OCI-LY1 (cell line): ENCODE results near the gene E2F8.

ENCODE experiments used
- CTCF ChIP-seq: fragments of 200-600 bp; sonication (generic), shearing (Covaris generic); IDR thresholded peaks from 2 replicates; pipeline ENCODE4 v1.5.1; 2017; ENCODE audit warnings: mild to moderate bottlenecking, antibody characterized with exemption, low read length, moderate library complexity, mixed read lengths
- EZH2 ChIP-seq: fragments of 200-600 bp; sonication (generic), shearing (Covaris generic); IDR thresholded peaks from 2 replicates; pipeline ENCODE4 v1.8.0; 2017; ENCODE audit warnings: borderline replicate concordance, mixed run types, mild to moderate bottlenecking, antibody characterized with exemption, low read length, moderate library complexity, mixed read lengths

GRCh38 chr11:19283991-19284390 is 43.2 kb upstream of the E2F8 start:
- TF ChIP-seq EZH2, result no peak
- TF ChIP-seq CTCF, result no peak
